ENCODE measurements around the gene SMCO4.

DNA sequence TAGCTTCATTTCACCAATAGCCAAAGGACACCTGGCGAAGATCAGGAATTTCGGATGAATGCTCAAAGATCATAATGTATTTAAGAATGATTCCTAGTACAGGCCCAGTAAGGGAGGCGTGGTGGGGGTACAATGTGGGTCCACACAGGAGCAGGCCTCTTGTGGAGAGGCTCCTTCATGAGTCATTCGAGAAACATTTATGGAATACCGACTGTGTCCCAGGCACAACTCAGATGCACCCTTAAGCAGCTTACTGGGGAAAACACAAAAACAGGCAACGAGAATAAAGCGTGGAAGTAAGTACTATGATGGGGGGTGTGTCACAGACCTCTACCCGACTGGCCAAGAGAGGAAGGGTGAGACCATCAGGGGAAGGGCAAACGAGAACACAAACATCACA lies 44.5 kb downstream of the SMCO4 start:
- TF ChIP-seq, protein P1, sequence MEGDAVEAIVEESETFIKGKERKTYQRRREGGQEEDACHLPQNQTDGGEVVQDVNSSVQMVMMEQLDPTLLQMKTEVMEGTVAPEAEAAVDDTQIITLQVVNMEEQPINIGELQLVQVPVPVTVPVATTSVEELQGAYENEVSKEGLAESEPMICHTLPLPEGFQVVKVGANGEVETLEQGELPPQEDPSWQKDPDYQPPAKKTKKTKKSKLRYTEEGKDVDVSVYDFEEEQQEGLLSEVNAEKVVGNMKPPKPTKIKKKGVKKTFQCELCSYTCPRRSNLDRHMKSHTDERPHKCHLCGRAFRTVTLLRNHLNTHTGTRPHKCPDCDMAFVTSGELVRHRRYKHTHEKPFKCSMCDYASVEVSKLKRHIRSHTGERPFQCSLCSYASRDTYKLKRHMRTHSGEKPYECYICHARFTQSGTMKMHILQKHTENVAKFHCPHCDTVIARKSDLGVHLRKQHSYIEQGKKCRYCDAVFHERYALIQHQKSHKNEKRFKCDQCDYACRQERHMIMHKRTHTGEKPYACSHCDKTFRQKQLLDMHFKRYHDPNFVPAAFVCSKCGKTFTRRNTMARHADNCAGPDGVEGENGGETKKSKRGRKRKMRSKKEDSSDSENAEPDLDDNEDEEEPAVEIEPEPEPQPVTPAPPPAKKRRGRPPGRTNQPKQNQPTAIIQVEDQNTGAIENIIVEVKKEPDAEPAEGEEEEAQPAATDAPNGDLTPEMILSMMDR (IDR thresholded peaks at IDR 0.05; ENCODE audit: insufficient read depth, low read depth, low read length) = no peak
- TF ChIP-seq EZH2 (IDR thresholded peaks at IDR 0.05; ENCODE audit: insufficient read depth, low read length) = no peak
